HepG2 (cell line): ENCODE results near the gene SLC25A51. TPM values are rescaled to one million over a fixed set of nuclear protein-coding genes. Genes with fewer than 3 reads are reported as not detected.

ENCODE experiments used
- AFF4 ChIP-seq: sonication (generic); formaldehyde crosslinking; IDR thresholded peaks from 2 replicates; pipeline ENCODE4 v1.4.0; 2020; ENCODE audit warnings: missing genetic modification reagents
- DNMT3B ChIP-seq: conservative IDR thresholded peaks from 2 replicates; pipeline ENCODE4 v1.6.1; 2016; ENCODE audit warnings: missing biosample characterization, control low read depth
- FOXA1 ChIP-seq, 2 experiments: fragments of 450-650 bp in 1 of 2; sonication (generic) in 1 of 2; formaldehyde crosslinking in 1 of 2; IDR thresholded peaks; 2 replicates each; pipeline versions ENCODE4 v1.4.0 to v1.6.1; 2016 to 2020; ENCODE audit warnings: missing genetic modification reagents in 1 of 2
- FOXC1 ChIP-seq: sonication (generic); formaldehyde crosslinking; IDR thresholded peaks from 2 replicates; pipeline ENCODE4 v1.8.0; 2022; ENCODE audit warnings: mild to moderate bottlenecking, missing genetic modification reagents, borderline replicate concordance
- GTF2F1 ChIP-seq: fragments of 150-350 bp; IDR thresholded peaks from 2 replicates; pipeline ENCODE4 v1.6.1; 2014; ENCODE audit warnings: low read length
- HNRNPK ChIP-seq: fragments of 200-400 bp; formaldehyde crosslinking; IDR thresholded peaks from 2 replicates; pipeline ENCODE4 v1.6.1; 2018; ENCODE audit warnings: low read length, low read depth, moderate library complexity, mild to moderate bottlenecking; ENCODE audit not compliant: poor library complexity, severe bottlenecking
- JUNB ChIP-seq: sonication (generic); formaldehyde crosslinking; IDR thresholded peaks from 2 replicates; pipeline ENCODE4 v1.8.0; 2022; ENCODE audit warnings: missing genetic modification reagents, mild to moderate bottlenecking, borderline replicate concordance
- NCOA1 ChIP-seq: sonication (generic); formaldehyde crosslinking; IDR thresholded peaks from 2 replicates; pipeline ENCODE4 v1.9.0; 2021; ENCODE audit warnings: missing genetic modification reagents
- PLRG1 ChIP-seq: fragments of 450-650 bp; conservative IDR thresholded peaks from 2 replicates; pipeline ENCODE4 v1.6.1; 2016
- RAD21 ChIP-seq: fragments of 450-650 bp; formaldehyde crosslinking; IDR thresholded peaks from 2 replicates; pipeline ENCODE4 v1.5.0; 2020; ENCODE audit warnings: mild to moderate bottlenecking
- RFXANK ChIP-seq: IDR thresholded peaks from 2 replicates; pipeline ENCODE4 v1.6.1; 2016
- ZBTB8A ChIP-seq: sonication (generic); formaldehyde crosslinking; IDR thresholded peaks from 2 replicates; pipeline ENCODE4 v1.4.0; 2020; ENCODE audit warnings: mild to moderate bottlenecking, low read depth, missing genetic modification reagents, borderline replicate concordance
- ZC3H4 ChIP-seq: sonication (generic); formaldehyde crosslinking; IDR thresholded peaks from 2 replicates; pipeline ENCODE4 v1.4.0; 2020; ENCODE audit warnings: missing genetic modification reagents, borderline replicate concordance
- ZNF17 ChIP-seq: sonication (generic); formaldehyde crosslinking; IDR thresholded peaks from 2 replicates; pipeline ENCODE4 v1.5.0; 2020; ENCODE audit warnings: mild to moderate bottlenecking, missing genetic modification reagents
- ZNF20 ChIP-seq: sonication (generic); formaldehyde crosslinking; IDR thresholded peaks from 2 replicates; pipeline ENCODE4 v1.4.0; 2020; ENCODE audit warnings: mild to moderate bottlenecking, moderate library complexity, missing genetic modification reagents
- ZNF253 ChIP-seq: sonication (generic); formaldehyde crosslinking; IDR thresholded peaks from 2 replicates; pipeline ENCODE4 v1.8.0; 2022; ENCODE audit warnings: mild to moderate bottlenecking, missing genetic modification reagents, borderline replicate concordance
- ZNF329 ChIP-seq: sonication (generic); formaldehyde crosslinking; IDR thresholded peaks from 2 replicates; pipeline ENCODE4 v1.9.0; 2021; ENCODE audit warnings: low read depth, mild to moderate bottlenecking, missing genetic modification reagents
- ZNF430 ChIP-seq: sonication (generic); formaldehyde crosslinking; IDR thresholded peaks from 2 replicates; pipeline ENCODE4 v1.9.0; 2021; ENCODE audit warnings: mild to moderate bottlenecking, missing genetic modification reagents
- ZNF543 ChIP-seq: sonication (generic); formaldehyde crosslinking; IDR thresholded peaks from 2 replicates; pipeline ENCODE4 v1.4.0; 2020; ENCODE audit warnings: mild to moderate bottlenecking, missing genetic modification reagents
- ZNF713 ChIP-seq: sonication (generic); formaldehyde crosslinking; IDR thresholded peaks from 2 replicates; pipeline ENCODE4 v1.4.0; 2020; ENCODE audit warnings: mild to moderate bottlenecking, missing genetic modification reagents
- ZNF792 ChIP-seq: IDR thresholded peaks from 2 replicates; pipeline ENCODE4 v1.6.1; 2016
- polyA plus RNA-seq, 8 experiments: library from polyadenylated mRNA; depleted of rRNA in 3 of 8; stranded (reverse) in 7 of 8; unstranded in 1 of 8; fragments of >200 nt; fragmentation: Illumina TruSeq in 4 of 8; extraction: Trizol in 4 of 8; gene quantifications; 2 replicates each; pipeline versions ENCODE4 v1.2.1 to v1.2.3, GENCODE V29; 2011 to 2016; ENCODE audit warnings: low read depth in 4 of 8, missing spikeins in 1 of 8, mixed read lengths in 1 of 8; ENCODE audit not compliant: insufficient read depth in 1 of 8
- total RNA-seq, 5 experiments: library from RNA; depleted of rRNA; stranded (reverse); fragments of >200 nt; fragmentation: Illumina TruSeq; extraction: Trizol; gene quantifications; 2 replicates each; pipeline ENCODE4 v1.2.3, GENCODE V29; 2016; ENCODE audit warnings: low read depth in 1 of 5
- TF ChIP-seq, protein P1 (sequence below): sonication (generic); formaldehyde crosslinking; IDR thresholded peaks from 2 replicates; pipeline ENCODE4 v1.5.0; 2020; ENCODE audit warnings: missing genetic modification reagents
- TF ChIP-seq, protein P2 (sequence below): sonication (generic); formaldehyde crosslinking; conservative IDR thresholded peaks from 2 replicates; pipeline ENCODE4 v1.4.0; 2020; ENCODE audit warnings: missing genetic modification reagents
- TF ChIP-seq, protein P3 (sequence below): sonication (generic); formaldehyde crosslinking; conservative IDR thresholded peaks from 2 replicates; pipeline ENCODE4 v1.4.0; 2020; ENCODE audit warnings: missing genetic modification reagents

Gene SLC25A51
- total and polyA plus RNA-seq, 2 of the 13 experiments (the other 11 are each of a cell fraction or from before 2014, with no cell fraction given), result 14.6 to 37.7 TPM

GRCh38 chr9:37913480-37914153 is 9.7 kb upstream of the SLC25A51 start (continued):
- TF ChIP-seq, protein P1, sequence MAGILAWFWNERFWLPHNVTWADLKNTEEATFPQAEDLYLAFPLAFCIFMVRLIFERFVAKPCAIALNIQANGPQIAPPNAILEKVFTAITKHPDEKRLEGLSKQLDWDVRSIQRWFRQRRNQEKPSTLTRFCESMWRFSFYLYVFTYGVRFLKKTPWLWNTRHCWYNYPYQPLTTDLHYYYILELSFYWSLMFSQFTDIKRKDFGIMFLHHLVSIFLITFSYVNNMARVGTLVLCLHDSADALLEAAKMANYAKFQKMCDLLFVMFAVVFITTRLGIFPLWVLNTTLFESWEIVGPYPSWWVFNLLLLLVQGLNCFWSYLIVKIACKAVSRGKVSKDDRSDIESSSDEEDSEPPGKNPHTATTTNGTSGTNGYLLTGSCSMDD, result no peak
- TF ChIP-seq FOXA1 (IDR thresholded peaks at IDR 0.05), result no peak
- no peak for TF ChIP-seq FOXA1 (CRISPR knock-in tag; IDR thresholded peaks at IDR 0.05)
- no peak for TF ChIP-seq JUNB (CRISPR knock-in tag)
- TF ChIP-seq HNRNPK, result no peak
- TF ChIP-seq ZNF329 (CRISPR knock-in tag), result no peak
- no peak for TF ChIP-seq ZNF20
- no peak for TF ChIP-seq AFF4 (CRISPR knock-in tag)
- TF ChIP-seq RAD21 (CRISPR knock-in tag), result peak; percentile 91
- TF ChIP-seq ZNF253 (CRISPR knock-in tag), result no peak
- TF ChIP-seq DNMT3B, result no peak
- TF ChIP-seq ZNF792 (CRISPR knock-in tag), result peak; percentile 33; the same call in 1 of the 2 replicates
- peak; percentile 38; the same call in 1 of the 2 replicates for TF ChIP-seq FOXC1 (CRISPR knock-in tag)
- no peak for TF ChIP-seq RFXANK
- TF ChIP-seq GTF2F1, result no peak
- TF ChIP-seq ZNF713 (CRISPR knock-in tag), result no peak
- TF ChIP-seq ZNF543, result no peak
- TF ChIP-seq ZC3H4 (CRISPR knock-in tag), result no peak
- TF ChIP-seq, protein P2, sequence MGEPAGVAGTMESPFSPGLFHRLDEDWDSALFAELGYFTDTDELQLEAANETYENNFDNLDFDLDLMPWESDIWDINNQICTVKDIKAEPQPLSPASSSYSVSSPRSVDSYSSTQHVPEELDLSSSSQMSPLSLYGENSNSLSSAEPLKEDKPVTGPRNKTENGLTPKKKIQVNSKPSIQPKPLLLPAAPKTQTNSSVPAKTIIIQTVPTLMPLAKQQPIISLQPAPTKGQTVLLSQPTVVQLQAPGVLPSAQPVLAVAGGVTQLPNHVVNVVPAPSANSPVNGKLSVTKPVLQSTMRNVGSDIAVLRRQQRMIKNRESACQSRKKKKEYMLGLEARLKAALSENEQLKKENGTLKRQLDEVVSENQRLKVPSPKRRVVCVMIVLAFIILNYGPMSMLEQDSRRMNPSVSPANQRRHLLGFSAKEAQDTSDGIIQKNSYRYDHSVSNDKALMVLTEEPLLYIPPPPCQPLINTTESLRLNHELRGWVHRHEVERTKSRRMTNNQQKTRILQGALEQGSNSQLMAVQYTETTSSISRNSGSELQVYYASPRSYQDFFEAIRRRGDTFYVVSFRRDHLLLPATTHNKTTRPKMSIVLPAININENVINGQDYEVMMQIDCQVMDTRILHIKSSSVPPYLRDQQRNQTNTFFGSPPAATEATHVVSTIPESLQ (CRISPR knock-in tag), result no peak
- TF ChIP-seq PLRG1, result no peak
- TF ChIP-seq ZNF17, result no peak
- TF ChIP-seq ZBTB8A (CRISPR knock-in tag), result no peak
- TF ChIP-seq ZNF430, result no peak
- TF ChIP-seq, protein P3, sequence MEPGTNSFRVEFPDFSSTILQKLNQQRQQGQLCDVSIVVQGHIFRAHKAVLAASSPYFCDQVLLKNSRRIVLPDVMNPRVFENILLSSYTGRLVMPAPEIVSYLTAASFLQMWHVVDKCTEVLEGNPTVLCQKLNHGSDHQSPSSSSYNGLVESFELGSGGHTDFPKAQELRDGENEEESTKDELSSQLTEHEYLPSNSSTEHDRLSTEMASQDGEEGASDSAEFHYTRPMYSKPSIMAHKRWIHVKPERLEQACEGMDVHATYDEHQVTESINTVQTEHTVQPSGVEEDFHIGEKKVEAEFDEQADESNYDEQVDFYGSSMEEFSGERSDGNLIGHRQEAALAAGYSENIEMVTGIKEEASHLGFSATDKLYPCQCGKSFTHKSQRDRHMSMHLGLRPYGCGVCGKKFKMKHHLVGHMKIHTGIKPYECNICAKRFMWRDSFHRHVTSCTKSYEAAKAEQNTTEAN (CRISPR knock-in tag), result no peak
- TF ChIP-seq NCOA1 (CRISPR knock-in tag), result no peak
